ENCODE data around the gene TCEA2. TPM values are rescaled to one million over a fixed set of nuclear protein-coding genes. Genes with fewer than 3 reads are reported as not detected.

The TCEA2 gene
- total and polyA plus RNA-seq, 9 of the 15 experiments (the other 6 are each of a cell fraction or from before 2014, with no cell fraction given), result 1.4 to 28.7 (median 5.4) TPM

GRCh38 chr20:64071341-64072332 is 8.6 kb downstream of the TCEA2 start:
- H3K4me1 ChIP-seq (replicated peaks in 1 of 2; ENCODE audit: control insufficient read depth in 2 of 2, insufficient read depth in 2 of 2, low read length in 2 of 2), result peaks cover 2 to 81% of the 10 kb centered on the region in 2 experiments; a peak in 3 of 5 replicates
- peak overlapping the region in 1 of 2 experiments; percentile 65; a peak in 1 of 4 replicates for H3K9ac ChIP-seq (ENCODE audit: insufficient read depth in 1 of 2, low read depth in 2 of 2, low read length in 2 of 2)
- no peaks in the 10 kb centered on the region for H3K27me3 ChIP-seq (ENCODE audit: control insufficient read depth in 2 of 2, insufficient read depth in 2 of 2, low read length in 2 of 2)
- H3K9me1 ChIP-seq (ENCODE audit: control insufficient read depth, insufficient read depth, low read length), result no peaks in the 10 kb centered on the region
- H3K4me2 ChIP-seq (ENCODE audit: insufficient read depth, low read length), result no peak overlapping the region
- DNase-seq (ENCODE audit: extremely low read depth in 1 of 4, low spot score in 3 of 4) (no peak), ATAC-seq (no peak), FAIRE-seq (no peak)
- in situ Hi-C loops (cut with MboI), result no loop called here
- CTCF ChIA-PET (ENCODE audit: low intra/inter-chr PET ratio), result no interaction called here
- no peak overlapping the region for H3K27ac ChIP-seq (ENCODE audit: extremely low read depth, low read depth, low read length)
- no TSS peak for BruUV-seq (replicated peaks)
- intact Hi-C loops (cut with micrococcal nuclease), result no loop called here
- no peaks in the 10 kb centered on the region for H3K9me3 ChIP-seq (replicated peaks; ENCODE audit: control insufficient read depth, insufficient read depth, low read depth, low read length)
- H2AFZ ChIP-seq (ENCODE audit: low read depth, low read length), result no peak overlapping the region
- peak; percentile 57 for TF ChIP-seq POLR2G (IDR thresholded peaks at IDR 0.05; ENCODE audit: low read depth, low read length)
- TF ChIP-seq ZNF143 (CRISPR knock-in tag; IDR thresholded peaks at IDR 0.05), result no peak
- 0 out of 2 replicates have a peak, but pooled peaks have one; percentile 27 for TF ChIP-seq RBFOX2 (IDR thresholded peaks at IDR 0.05; ENCODE audit: low read depth, low read length)
- TF ChIP-seq HMGN3 (IDR thresholded peaks at IDR 0.05; ENCODE audit: borderline replicate concordance, extremely low read depth, insufficient read length, low read depth, low read length), result peak; percentile 28
- H3K4me3 ChIP-seq, result no peak overlapping the region
- H3K36me3 ChIP-seq (ENCODE audit: control insufficient read depth, insufficient read depth, low read length), result peaks cover 8% of the 10 kb centered on the region; the same call in 1 of the 3 replicates
- 71% methylated on average over 23 of the region's 30 CpGs for WGBS (ENCODE audit: insufficient coverage, low coverage, missing lambda C conversion rate)
- POLR2A ChIA-PET, result interaction anchor here (0.5 to 1.1 kb wide), 4 partner anchors 9 to 26 kb away, joined by 3 to 5 read pairs (median 4); partner anchors contain the start of gene TCEA2
- no peaks in the 10 kb centered on the region for H3K79me2 ChIP-seq (ENCODE audit: control insufficient read depth, insufficient read depth, low read length)
- H4K20me1 ChIP-seq (replicated peaks; ENCODE audit: control insufficient read depth, insufficient read depth, low read length), result no peaks in the 10 kb centered on the region
